AG04449 (cell line): Measurements from ENCODE around the gene HACD4.

ENCODE experiments used
- CTCF ChIA-PET: fragments of 350-600 bp; formaldehyde crosslinking; extraction: SDS; loops from one replicate; lab custom pipeline; 2021; ENCODE audit warnings: antibody characterized with exemption; lab: Yijun Ruan, JAX
- POLR2A ChIA-PET: fragments of 400-600, 350-600 bp; formaldehyde crosslinking; extraction: SDS; loops from one replicate; lab custom pipeline; 2020; ENCODE audit warnings: antibody characterized with exemption, inconsistent platforms; lab: Yijun Ruan, JAX
- DNase-seq: peaks from one replicate; pipeline ENCODE4 v3.0.0-alpha.2; 2010; ENCODE audit warnings: low read depth, low spot score
- H3K4me3 ChIP-seq: 2 replicates; pipeline ENCODE4 v1.5.1; 2011; ENCODE audit warnings: low read depth, mild to moderate bottlenecking, control low read depth, low read length
- CTCF ChIP-seq: IDR thresholded peaks from one replicate; pipeline ENCODE4 v1.5.1; 2011; ENCODE audit warnings: mild to moderate bottlenecking, moderate library complexity, low read length, control low read depth, inconsistent platforms; ENCODE audit not compliant: insufficient read depth; ENCODE audit errors: missing control alignments

Gene HACD4

DNA sequence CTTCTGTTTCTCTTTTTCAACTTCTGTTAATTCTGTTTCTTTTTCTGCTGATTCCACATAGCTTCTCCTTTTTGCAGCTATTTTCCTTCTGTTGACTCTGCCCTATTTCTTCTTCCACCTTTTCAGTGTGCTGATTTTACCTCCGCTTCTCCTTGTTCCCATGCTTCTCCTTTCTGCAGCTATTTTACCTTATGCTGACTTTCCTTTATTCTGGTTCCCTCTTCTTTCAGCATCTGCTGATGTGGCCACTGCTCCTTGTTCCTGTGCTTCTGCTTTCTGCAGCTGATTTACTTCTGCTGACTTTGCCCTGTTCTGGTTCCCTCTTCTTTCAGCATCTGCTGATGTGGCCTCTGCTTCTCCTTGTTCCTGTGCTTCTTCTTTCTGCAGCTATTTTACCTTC lies 58.8 kb downstream of the HACD4 start:
- no peak for TF ChIP-seq CTCF
- no peak overlapping the region for H3K4me3 ChIP-seq
- ChIA-PET POLR2A (interaction anchor here (0.6 kb wide), 1 partner anchor 11 kb away, joined by 3 read pairs; no protein-coding TSS in a partner anchor), CTCF (no interaction called here)
- no peak for DNase-seq

GRCh38 chr9:20962536-20963225 lies 68.8 kb downstream of the HACD4 start:
- POLR2A ChIA-PET, result no interaction called here
- TF ChIP-seq CTCF, result no peak
- no peak for DNase-seq
- H3K4me3 ChIP-seq, result no peak overlapping the region
- CTCF ChIA-PET, result interaction anchor here (1.4 kb wide), 1 partner anchor 148 kb away, joined by 4 read pairs; no protein-coding TSS in a partner anchor

- CTCF ChIA-PET, result interaction anchor here (0.9 to 5.3 kb wide), 3 partner anchors 10 to 327 kb away, joined by 3 to 38 read pairs (median 9); no protein-coding TSS in a partner anchor
- POLR2A ChIA-PET, result no interaction called here
- no peak for TF ChIP-seq CTCF
- no peak overlapping the region for H3K4me3 ChIP-seq
- DNase-seq, result no peak
Observed at GRCh38 chr9:20950707-20951106, 80.7 kb downstream of the HACD4 start.
